Skin of body (tissue), 2 donors: ENCODE measurements around the gene PIGQ. TPM values are rescaled to one million over a fixed set of nuclear protein-coding genes. Genes with fewer than 3 reads are reported as not detected.
"Not testable (repeated sequence)": the region's sequence is repeated elsewhere in the genome, so short reads cannot be mapped to it uniquely, and the experiment has no call there.

Source experiments
- DNase-seq: peaks from one replicate; lab custom pipeline; 2025; lab: John Stamatoyannopoulos, UW
- total RNA-seq: library from RNA; depleted of rRNA; stranded (reverse); fragments of >200 nt; gene quantifications from one replicate; pipeline ENCODE4 v1.2.3, GENCODE V29; 2014

PIGQ gene
- total RNA-seq, 1 donor from 2014 or later: 10.4 TPM

- no peak for DNase-seq
Observed at GRCh38 chr16:585351-585750, 15.6 kb downstream of the PIGQ start.

- DNase-seq: no peak
Observed at GRCh38 chr16:586047-586644, 16.4 kb downstream of the PIGQ start.

- no peak for DNase-seq
Observed at GRCh38 chr16:586645-587590, 17.1 kb downstream of the PIGQ start.

DNA sequence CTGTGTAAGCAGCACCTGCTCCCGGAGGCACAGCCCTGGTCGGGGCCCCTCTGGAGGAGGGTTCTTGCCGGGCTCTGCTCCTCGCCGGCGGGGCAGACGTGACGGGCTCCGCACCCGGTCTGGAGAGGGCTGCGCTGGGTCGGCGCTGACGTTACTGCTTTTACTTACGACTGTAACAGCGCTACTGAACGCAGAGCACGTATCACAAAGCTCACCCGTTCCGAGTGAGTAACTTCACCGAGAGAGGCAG, 18.8 kb downstream of the PIGQ start:
- no peak for DNase-seq

GRCh38 chr16:588889-589657, 19.3 kb downstream of the PIGQ start:
- DNase-seq: peak; percentile 97

DNA sequence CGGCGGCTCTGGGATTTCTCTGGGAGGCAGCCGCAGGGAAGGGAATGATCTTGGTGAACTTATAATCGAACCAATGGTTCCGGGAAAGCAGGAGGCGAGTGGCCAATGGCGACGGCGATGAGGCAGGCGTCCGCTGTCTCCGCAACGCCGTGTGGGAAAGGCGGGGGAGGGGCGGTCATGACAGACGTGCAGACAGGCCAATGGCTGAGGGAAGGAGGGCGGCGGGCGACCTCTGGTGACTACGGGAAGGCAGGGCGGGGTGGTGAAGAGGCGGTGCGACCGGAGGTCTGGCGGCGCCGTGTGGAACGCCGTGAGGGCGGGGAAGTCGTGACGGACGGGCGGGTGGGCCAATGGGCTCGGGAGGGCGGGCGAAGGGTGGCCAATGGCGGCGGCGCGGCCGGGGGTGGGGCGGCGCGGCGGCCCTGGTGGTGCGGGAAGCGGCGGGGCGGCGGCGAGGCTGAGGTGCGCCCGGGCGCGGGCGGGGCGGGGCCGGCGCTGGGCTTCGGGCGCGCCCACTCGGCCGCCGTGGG, 20.0 kb downstream of the PIGQ start, which contains the start of gene RAB40C:
TSS of gene RAB40C (plus strand) at position 409 of the 530 bp plus-strand sequence. CDS start 226 bp downstream, outside the sequence.
- DNase-seq: peak; percentile 97

DNA sequence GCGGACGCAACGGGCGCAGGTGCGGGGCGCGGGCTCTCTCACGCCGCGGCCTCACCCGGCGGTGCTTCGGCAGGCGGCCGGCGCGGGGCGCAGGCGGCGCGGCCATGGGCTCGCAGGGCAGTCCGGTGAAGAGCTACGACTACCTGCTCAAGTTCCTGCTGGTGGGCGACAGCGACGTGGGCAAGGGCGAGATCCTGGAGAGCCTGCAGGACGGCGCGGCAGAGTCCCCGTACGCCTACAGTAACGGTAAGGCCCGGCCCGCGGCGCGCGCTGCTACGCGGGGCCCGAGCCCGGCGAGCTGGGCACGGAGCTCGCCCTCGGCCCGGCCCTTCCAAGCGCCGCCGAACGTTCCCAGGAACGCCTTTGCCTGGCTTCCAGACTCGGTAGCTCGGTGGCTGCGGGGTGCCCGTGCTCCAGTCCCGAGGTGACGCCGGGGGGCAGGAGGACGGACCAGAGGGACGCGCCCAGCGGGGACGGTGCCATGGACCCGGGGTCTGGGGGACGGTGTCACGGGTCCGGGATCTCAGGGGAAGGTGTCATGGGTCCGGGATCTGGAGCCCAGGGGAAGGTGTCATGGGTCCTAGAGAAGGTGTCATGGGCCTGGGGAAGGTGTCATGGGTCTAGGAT, 20.5 kb downstream of the PIGQ start:
- no peak for DNase-seq

- no peak for DNase-seq
Observed at GRCh38 chr16:590815-591200, 21.0 kb downstream of the PIGQ start.

- no peak for DNase-seq
Observed at GRCh38 chr16:591231-591630, 21.5 kb downstream of the PIGQ start.

DNA sequence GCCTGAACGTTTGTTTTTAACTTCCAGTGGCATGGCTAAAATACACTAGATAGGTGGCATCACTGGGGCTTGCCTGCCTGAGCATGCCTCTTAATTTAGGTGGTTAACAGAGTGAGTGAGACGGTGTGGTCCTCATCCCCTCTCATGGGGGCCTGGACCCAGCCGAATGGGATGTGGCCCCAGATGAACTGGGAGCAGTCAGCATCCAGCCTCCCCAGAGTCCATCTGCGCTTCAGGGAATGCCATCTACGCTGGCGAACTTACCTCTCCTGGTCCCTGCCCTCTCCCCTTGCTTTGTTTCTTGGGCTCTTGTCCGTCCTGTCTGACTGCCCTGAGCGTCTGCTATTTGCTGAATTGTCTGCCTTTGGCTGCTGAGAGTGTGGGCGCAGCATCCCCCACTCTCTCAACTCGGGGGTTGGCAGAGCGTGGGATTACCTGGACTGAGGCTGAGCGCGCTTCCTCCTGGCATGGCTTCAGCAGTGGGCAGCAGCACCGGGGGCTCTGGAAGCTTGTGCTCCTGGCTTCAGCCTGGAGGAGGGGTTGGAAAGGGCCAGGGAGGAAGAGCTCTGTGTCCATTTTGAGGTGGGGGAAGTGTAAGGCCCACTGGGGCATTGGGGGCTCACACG, 22.2 kb downstream of the PIGQ start:
- DNase-seq: no peak

- DNase-seq: no peak
Observed at GRCh38 chr16:592518-593306, 22.9 kb downstream of the PIGQ start.

DNA sequence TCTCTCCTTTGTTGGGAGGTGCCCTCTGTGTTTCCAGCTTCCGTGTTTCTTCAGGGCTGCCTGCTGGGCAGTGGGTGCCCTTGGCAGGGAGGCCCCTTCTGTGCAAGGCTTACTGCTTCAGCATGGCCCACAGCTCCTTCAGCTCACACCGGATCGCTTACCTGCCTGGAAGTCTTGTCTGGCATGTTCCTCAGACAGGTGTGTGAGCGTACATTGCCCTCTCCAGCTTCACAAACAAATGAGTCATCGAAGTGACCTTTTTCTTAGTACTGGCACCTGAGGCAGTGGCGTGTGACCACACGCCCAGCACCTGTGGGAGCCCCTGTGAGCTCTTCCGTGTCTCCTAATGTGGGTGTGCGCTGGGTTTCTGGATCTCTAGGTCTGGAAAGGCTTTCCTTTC, 23.6 kb downstream of the PIGQ start:
- no peak for DNase-seq

GRCh38 chr16:593807-594206, 24.0 kb downstream of the PIGQ start:
- DNase-seq: no peak

GRCh38 chr16:595094-595528, 25.3 kb downstream of the PIGQ start:
- no peak for DNase-seq

DNA sequence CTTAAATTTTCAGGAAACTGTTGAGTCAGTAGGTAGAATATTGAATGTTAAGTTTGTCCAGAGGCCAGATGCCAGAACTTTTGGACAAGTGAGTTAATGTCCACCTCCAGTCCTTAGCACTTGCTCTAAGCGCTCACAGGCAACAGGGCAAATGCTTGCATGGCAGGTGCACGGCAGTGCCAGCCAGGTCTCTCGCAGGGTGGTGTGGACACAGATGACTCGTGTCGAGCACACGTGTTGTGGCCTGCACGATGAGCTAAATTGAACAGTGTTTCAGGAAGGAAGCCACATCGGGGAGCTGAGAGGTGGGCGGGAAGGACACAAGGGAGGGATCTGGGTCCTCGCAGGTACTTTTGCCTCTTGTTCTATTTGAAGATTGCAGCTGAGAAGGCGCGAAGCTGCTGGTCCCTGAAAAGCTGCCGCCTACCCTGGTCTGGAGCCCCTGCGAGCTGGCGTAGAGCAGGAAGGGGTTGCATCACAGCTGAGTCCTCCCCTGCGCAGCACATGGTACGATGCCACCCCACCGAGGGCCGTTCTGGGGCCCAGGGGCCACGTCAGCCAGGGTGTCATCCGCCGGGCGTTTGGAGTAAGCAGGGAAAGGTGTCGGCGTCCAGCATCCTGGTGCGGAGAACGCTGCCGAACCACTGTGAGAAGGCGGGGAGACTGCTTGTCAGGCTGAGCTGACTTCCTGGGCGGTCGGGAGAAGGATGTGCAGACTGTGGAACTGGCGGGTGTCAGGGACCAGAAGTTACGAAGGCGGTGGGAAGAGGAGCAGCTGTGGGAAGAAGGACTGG, 26.4 kb downstream of the PIGQ start:
- no peak for DNase-seq

DNA sequence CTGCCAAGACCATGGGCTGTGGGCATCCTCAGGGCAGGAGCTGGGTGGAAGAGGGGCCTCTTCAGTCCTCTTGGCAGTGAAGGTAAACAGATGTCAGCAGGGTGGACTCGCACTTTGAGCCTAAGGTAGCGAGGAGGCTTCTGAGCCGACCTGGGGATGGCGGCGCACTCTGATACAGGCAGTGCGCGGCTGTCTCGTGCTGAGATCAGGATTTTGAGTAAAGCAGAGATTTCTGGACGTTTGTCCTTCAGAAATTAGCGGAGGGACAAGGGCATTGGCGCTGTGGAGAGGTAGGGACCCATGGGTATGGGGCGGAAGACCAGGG, 26.9 kb downstream of the PIGQ start:
- no peak for DNase-seq

- DNase-seq: not testable (repeated sequence)
Observed at GRCh38 chr16:597655-598054, 27.9 kb downstream of the PIGQ start.

GRCh38 chr16:598823-599739, 29.3 kb downstream of the PIGQ start:
- no peak for DNase-seq
